Measurements from ENCODE around the gene UNC79. TPM values are rescaled to one million over a fixed set of nuclear protein-coding genes. Genes with fewer than 3 reads are reported as not detected.

UNC79 gene
- total RNA-seq, 4 donors from 2014 or later, result 0.08 to 0.29 (median 0.12) TPM

- no peaks in the 10 kb centered on the region for H3K9me3 ChIP-seq
- intact Hi-C loops (cut with DNase I), result no loop called here
- no peaks in the 10 kb centered on the region for H3K4me1 ChIP-seq
- no peak for DNase-seq
- no peaks in the 10 kb centered on the region for H3K27me3 ChIP-seq
- H3K4me3 ChIP-seq (replicated peaks in 1 of 3), result no peak overlapping the region
- H3K36me3 ChIP-seq, result no peaks in the 10 kb centered on the region
- 88 to 96% methylated on average over 8 to 9 of the region's 9 CpGs for WGBS, 2 donors
- H3K27ac ChIP-seq, result no peak overlapping the region
- TF ChIP-seq POLR2A (IDR thresholded peaks at IDR 0.05), result no peak
- TF ChIP-seq, protein P1, sequence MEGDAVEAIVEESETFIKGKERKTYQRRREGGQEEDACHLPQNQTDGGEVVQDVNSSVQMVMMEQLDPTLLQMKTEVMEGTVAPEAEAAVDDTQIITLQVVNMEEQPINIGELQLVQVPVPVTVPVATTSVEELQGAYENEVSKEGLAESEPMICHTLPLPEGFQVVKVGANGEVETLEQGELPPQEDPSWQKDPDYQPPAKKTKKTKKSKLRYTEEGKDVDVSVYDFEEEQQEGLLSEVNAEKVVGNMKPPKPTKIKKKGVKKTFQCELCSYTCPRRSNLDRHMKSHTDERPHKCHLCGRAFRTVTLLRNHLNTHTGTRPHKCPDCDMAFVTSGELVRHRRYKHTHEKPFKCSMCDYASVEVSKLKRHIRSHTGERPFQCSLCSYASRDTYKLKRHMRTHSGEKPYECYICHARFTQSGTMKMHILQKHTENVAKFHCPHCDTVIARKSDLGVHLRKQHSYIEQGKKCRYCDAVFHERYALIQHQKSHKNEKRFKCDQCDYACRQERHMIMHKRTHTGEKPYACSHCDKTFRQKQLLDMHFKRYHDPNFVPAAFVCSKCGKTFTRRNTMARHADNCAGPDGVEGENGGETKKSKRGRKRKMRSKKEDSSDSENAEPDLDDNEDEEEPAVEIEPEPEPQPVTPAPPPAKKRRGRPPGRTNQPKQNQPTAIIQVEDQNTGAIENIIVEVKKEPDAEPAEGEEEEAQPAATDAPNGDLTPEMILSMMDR (IDR thresholded peaks at IDR 0.05), result no peak
Measured at GRCh38 chr14:93725993-93726392, 295.3 kb downstream of the UNC79 start.

DNA sequence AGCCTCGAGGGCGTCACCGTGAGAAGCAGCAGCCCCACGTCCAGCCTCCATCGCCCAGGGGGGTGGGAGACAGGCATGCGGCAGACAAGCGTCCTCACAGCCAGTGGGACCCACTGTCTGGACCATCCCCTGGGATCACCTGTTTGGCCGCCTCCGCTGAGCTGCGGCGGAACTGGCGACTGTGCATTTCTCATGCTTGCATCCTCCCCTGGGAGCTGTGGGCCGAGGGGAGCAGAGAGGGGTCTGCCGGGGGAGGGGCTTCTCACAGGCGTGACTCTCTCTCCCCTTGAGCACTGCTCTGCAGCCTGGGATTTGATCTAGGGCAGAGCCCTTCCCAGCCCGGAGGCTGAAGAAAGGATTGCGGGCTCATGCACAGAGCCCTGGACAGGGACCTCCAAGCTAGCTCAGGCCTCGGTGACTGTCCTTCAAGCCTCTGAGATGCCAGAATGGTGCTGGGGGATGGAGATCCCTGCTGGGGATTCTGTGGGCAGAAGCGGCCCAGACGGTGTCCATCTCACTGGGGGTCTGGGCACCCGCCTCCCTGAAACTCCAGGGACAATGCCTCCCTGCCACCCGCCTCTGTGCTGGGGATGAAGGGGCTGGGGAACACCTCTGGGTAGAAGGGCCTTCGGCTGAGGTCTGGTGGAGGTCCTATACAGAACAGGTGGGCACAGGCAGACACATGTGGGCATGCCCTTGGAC is 296.5 kb downstream of the UNC79 start:
- Histone ChIP-seq H3K4me3 (replicated peaks in 1 of 3) (no peak overlapping the region), H3K4me1 (peaks cover 0 to 5% of the 10 kb centered on the region in 2 donors), H3K9me3 (no peaks in the 10 kb centered on the region), H3K36me3 (no peaks in the 10 kb centered on the region), H3K27me3 (no peaks in the 10 kb centered on the region), H3K27ac (no peak overlapping the region)
- intact Hi-C loops (cut with DNase I), result no loop called here
- DNase-seq, result no peak
- WGBS, 2 donors, result 81 to 84% methylated on average over 11 to 15 of the region's 23 CpGs
- no peak for TF ChIP-seq POLR2A (IDR thresholded peaks at IDR 0.05)
- TF ChIP-seq, protein P1 (IDR thresholded peaks at IDR 0.05), result no peak

GRCh38 chr14:93727917-93728650 is 297.3 kb downstream of the UNC79 start:
- TF ChIP-seq, protein P1 (IDR thresholded peaks at IDR 0.05), result no peak
- no peak for TF ChIP-seq POLR2A (IDR thresholded peaks at IDR 0.05)
- no peak for DNase-seq

DNA sequence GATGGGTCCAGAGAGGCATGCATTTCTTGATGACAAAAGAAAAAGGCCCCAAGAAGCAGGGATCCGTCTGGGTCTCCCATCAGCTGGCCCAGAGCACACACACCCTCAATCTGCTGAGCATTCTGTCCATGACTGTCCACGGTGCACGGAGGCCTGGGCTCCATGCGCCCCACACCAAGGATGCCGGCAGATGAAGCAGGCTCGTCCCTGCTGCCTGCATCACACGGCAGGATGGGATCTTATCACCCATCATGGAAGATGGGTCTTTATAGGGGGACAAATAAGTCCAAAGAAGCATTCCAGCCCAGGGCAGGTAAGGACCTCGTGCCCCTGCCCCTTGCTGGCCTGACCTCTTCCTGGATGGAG is 297.9 kb downstream of the UNC79 start:
- H3K4me3 ChIP-seq (replicated peaks in 1 of 3), result no peak overlapping the region
- TF ChIP-seq, protein P1 (IDR thresholded peaks at IDR 0.05), result no peak
- no peak for TF ChIP-seq POLR2A (IDR thresholded peaks at IDR 0.05)
- H3K27me3 ChIP-seq, result no peaks in the 10 kb centered on the region
- no peak for DNase-seq
- H3K4me1 ChIP-seq, result peaks cover 0 to 16% of the 10 kb centered on the region in 2 donors
- WGBS, 2 donors, result 92 to 97% methylated on average over 7 to 8 of the region's 8 CpGs
- intact Hi-C loops (cut with DNase I), result no loop called here
- no peaks in the 10 kb centered on the region for H3K36me3 ChIP-seq
- H3K27ac ChIP-seq, result no peak overlapping the region
- H3K9me3 ChIP-seq, result no peaks in the 10 kb centered on the region

More at GRCh38 chr14:93727917-93728650, 297.3 kb downstream of the UNC79 start:
- 96 to 98% methylated on average over 19 of the region's 19 CpGs for WGBS, 2 donors
- H3K27ac ChIP-seq, result no peak overlapping the region
- no peaks in the 10 kb centered on the region for H3K36me3 ChIP-seq
- no peaks in the 10 kb centered on the region for H3K9me3 ChIP-seq
- H3K27me3 ChIP-seq, result no peaks in the 10 kb centered on the region
- no peak overlapping the region for H3K4me3 ChIP-seq (replicated peaks in 1 of 3)
- intact Hi-C loops (cut with DNase I), result no loop called here
- peaks cover 0 to 13% of the 10 kb centered on the region in 2 donors for H3K4me1 ChIP-seq

DNA sequence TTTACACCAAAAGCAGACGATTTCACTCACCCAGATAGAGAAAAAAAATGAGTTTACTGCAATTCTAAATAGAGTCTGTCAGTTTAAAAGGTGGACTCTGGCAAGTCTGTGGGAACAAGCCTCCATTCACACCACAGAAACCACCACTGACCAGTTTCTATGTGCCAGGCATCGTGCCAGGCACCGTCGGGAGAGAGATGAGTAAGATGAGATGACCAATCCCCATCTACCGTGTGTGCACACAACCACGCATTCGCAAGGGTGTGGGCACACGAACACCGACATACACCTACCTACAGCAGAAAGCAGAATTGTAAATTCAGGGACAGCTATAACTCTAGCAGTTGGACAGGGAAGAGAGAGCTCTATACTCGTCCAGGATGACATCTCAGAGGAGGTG is 299.3 kb downstream of the UNC79 start:
- intact Hi-C loops (cut with DNase I), result no loop called here
- WGBS, 2 donors, result 82 to 91% methylated on average over 10 of the region's 10 CpGs
- no peak for DNase-seq
- Histone ChIP-seq H3K4me1 (peaks cover 0 to 16% of the 10 kb centered on the region in 2 donors), H3K9me3 (no peaks in the 10 kb centered on the region), H3K27ac (no peak overlapping the region), H3K4me3 (replicated peaks in 1 of 3) (no peak overlapping the region), H3K36me3 (no peaks in the 10 kb centered on the region), H3K27me3 (no peaks in the 10 kb centered on the region)
- no peak for TF ChIP-seq POLR2A (IDR thresholded peaks at IDR 0.05)
- TF ChIP-seq, protein P1 (IDR thresholded peaks at IDR 0.05), result no peak

Measured in thyroid gland (tissue), 4 donors.